ENCODE results near the gene TCF7.

Gene TCF7

GRCh38 chr5:134106991-134107701 is 7.3 kb upstream of the TCF7 start:
- TF ChIP-seq, protein P1, sequence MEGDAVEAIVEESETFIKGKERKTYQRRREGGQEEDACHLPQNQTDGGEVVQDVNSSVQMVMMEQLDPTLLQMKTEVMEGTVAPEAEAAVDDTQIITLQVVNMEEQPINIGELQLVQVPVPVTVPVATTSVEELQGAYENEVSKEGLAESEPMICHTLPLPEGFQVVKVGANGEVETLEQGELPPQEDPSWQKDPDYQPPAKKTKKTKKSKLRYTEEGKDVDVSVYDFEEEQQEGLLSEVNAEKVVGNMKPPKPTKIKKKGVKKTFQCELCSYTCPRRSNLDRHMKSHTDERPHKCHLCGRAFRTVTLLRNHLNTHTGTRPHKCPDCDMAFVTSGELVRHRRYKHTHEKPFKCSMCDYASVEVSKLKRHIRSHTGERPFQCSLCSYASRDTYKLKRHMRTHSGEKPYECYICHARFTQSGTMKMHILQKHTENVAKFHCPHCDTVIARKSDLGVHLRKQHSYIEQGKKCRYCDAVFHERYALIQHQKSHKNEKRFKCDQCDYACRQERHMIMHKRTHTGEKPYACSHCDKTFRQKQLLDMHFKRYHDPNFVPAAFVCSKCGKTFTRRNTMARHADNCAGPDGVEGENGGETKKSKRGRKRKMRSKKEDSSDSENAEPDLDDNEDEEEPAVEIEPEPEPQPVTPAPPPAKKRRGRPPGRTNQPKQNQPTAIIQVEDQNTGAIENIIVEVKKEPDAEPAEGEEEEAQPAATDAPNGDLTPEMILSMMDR (conservative IDR thresholded peaks at IDR 0.05; ENCODE audit: low read depth, low read length), result no peak
- no peak overlapping the region for H3K4me3 ChIP-seq (ENCODE audit: low read depth, low read length)
- no peak for DNase-seq (ENCODE audit: low read depth)

DNA sequence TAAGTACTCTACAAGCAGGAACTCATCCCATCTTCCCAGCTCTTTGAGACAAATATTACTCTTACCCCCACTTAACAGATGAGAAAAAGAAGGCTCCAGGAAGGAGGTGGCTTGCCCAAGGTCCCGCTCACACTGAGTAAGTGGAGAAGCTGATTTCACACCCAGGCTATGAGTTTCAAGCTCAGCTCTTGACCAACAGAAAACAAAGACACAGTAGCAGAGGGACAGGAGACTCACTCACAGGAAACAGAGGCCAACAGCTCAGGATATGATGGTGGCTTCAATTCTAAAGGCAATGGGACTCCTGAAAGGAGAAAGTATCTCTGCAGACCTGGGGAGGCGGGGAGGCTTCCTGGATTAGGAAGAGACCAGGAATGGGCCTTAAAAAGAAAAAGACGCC is 6.7 kb upstream of the TCF7 start:
- no peak for DNase-seq (ENCODE audit: low read depth)
- TF ChIP-seq, protein P1 (conservative IDR thresholded peaks at IDR 0.05; ENCODE audit: low read depth, low read length), result no peak
- no peak overlapping the region for H3K4me3 ChIP-seq (ENCODE audit: low read depth, low read length)

DNA sequence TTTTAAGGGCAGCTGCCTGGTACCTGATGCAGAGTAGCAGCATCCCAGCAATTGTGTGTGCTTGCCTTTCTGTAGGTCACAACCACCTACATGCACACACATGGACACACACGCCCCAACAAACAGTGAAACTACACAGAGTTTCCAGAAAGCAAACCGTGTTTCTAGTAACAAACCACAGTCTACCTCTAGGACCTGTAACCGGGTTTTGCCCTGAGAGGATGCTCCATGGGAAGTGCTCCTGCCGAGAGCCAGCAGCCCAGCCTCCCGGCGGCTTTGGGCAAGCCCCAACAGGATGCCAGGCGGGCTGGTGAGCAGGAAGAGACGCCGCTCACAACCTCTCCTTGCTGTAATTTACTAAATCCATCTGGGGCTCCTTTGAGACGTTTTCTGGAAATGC is 4.1 kb upstream of the TCF7 start:
- TF ChIP-seq, protein P1 (conservative IDR thresholded peaks at IDR 0.05; ENCODE audit: low read depth, low read length), result no peak
- DNase-seq (ENCODE audit: low read depth), result no peak
- no peak overlapping the region for H3K4me3 ChIP-seq (ENCODE audit: low read depth, low read length)

GRCh38 chr5:134111741-134112647 is 2.5 kb upstream of the TCF7 start:
- no peak overlapping the region for H3K4me3 ChIP-seq (ENCODE audit: low read depth, low read length)
- DNase-seq (ENCODE audit: low read depth), result peak; percentile 37
- TF ChIP-seq, protein P1 (conservative IDR thresholded peaks at IDR 0.05; ENCODE audit: low read depth, low read length), result no peak

DNA sequence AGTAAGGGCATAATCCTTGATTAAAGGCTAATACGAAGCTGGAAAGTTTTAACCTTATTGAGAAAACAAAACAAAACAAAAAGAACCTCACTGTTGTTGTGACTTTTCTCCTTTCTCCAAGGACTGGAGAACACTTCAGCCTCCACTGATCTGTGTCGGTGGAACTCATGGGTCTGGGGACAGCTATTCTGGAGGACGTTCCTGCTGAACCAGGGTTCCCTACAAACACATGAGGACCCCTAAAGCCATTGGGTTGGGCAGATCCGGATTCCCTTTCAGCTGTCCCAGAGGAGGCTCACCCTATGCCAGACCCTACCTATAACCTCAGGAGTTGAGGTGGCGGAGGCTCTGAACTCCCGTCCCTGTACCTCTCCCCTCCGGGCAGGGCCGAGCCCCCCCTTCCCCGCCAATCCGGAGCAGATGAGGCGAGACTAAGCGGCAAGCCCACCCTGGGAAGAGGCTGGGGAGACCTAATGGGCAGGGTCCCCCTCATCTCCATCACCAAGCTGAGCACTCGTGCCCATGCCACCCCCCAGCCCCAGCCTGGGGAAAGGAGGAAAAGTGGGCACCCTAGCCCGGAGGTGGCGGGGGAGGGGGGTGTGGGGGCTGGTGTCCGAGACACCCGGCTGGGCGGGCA is 1.6 kb upstream of the TCF7 start:
- DNase-seq (ENCODE audit: low read depth), result no peak
- no peak overlapping the region for H3K4me3 ChIP-seq (ENCODE audit: low read depth, low read length)
- TF ChIP-seq, protein P1 (conservative IDR thresholded peaks at IDR 0.05; ENCODE audit: low read depth, low read length), result no peak

DNA sequence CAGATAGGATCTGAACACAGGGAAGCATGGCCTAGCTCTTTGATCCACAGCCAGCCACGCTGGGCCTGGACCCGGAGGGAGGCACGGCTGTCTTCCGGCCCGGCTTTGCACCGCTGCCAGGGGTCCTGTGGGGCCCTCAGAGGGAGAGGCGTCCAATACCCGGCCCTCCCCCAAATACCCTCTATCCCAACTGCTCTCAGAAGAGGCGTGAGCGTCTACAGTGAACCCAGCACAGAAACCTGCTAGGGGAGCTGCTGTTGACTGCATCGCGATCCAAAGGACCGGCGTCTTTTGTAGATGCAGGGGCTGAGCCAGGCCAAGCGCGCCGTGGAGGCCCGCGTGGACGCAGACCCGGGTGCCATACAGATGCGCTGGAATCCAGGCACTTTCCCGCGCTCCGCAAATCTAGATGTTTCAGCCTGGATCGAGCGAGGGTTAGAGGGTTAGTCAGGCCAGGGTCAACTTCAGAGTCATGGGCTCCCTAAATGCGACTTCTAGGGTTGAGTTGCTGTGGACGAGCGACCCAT is 1.1 kb upstream of the TCF7 start:
- TF ChIP-seq, protein P1 (conservative IDR thresholded peaks at IDR 0.05; ENCODE audit: low read depth, low read length), result no peak
- DNase-seq (ENCODE audit: low read depth), result no peak
- no peak overlapping the region for H3K4me3 ChIP-seq (ENCODE audit: low read depth, low read length)

Measured in choroid plexus epithelial cell (primary cell).